IMR-90 (cell line): ENCODE data around the gene MYL4. TPM values are rescaled to one million over a fixed set of nuclear protein-coding genes. Genes with fewer than 3 reads are reported as not detected.

Experiments
- ATAC-seq: fragments of 200-7000 bp; cut with Tn5 transposase; 2 replicates; pipeline ENCODE4 v1.9.1; 2020; ENCODE audit warnings: low read depth, mild to moderate bottlenecking, moderate library complexity
- BruUV-seq: library from RNA; stranded (reverse); fragments of 400-500 nt; replicated peaks from 2 replicates; lab custom pipeline; 2021; lab: Mats Ljungman, UMichigan
- CTCF ChIA-PET: fragments of 300-600 bp; formaldehyde crosslinking; extraction: SDS; loops from one replicate; lab custom pipeline; 2021; ENCODE audit warnings: antibody characterized with exemption; lab: Yijun Ruan, JAX
- POLR2A ChIA-PET: fragments of 300-600 bp; sonication (Branson Sonifier 250); formaldehyde crosslinking; loops from one replicate; lab custom pipeline; 2022; ENCODE audit warnings: antibody characterized with exemption; ENCODE audit not compliant: unreplicated experiment; lab: Charles Lee
- DNase-seq: peaks from one replicate; pipeline ENCODE4 v3.0.0; 2013
- H2AFZ ChIP-seq: replicated peaks from 2 replicates; pipeline ENCODE3; 2013; ENCODE audit warnings: low read length, mild to moderate bottlenecking; ENCODE audit not compliant: poor library complexity
- H2AK5ac ChIP-seq: 2 replicates; pipeline ENCODE4 v1.6.1; 2013; ENCODE audit warnings: low read depth, low read length, inconsistent platforms
- H2AK9ac ChIP-seq: replicated peaks from 2 replicates; pipeline ENCODE3; 2013; ENCODE audit warnings: mild to moderate bottlenecking, low read depth, low read length, moderate library complexity; ENCODE audit not compliant: poor library complexity
- H2BK120ac ChIP-seq: 2 replicates; pipeline ENCODE4 v1.6.1; 2013; ENCODE audit warnings: low read depth, low read length, inconsistent platforms
- H2BK15ac ChIP-seq: 3 replicates; pipeline ENCODE4 v1.6.1; 2013; ENCODE audit warnings: low read depth, low read length, inconsistent platforms
- H2BK20ac ChIP-seq: 2 replicates; pipeline ENCODE4 v1.6.1; 2013; ENCODE audit warnings: low read depth, mild to moderate bottlenecking, inconsistent platforms, low read length, moderate library complexity
- H2BK5ac ChIP-seq: 2 replicates; pipeline ENCODE4 v1.6.1; 2013; ENCODE audit warnings: mild to moderate bottlenecking, low read depth, low read length, inconsistent platforms; ENCODE audit not compliant: poor library complexity, severe bottlenecking
- H3K14ac ChIP-seq: replicated peaks from 2 replicates; pipeline ENCODE4 v1.6.1; 2013; ENCODE audit warnings: low read depth, low read length, inconsistent platforms
- H3K18ac ChIP-seq: 2 replicates; pipeline ENCODE4 v1.6.1; 2013; ENCODE audit warnings: low read depth, low read length, control low read depth
- H3K23ac ChIP-seq: 2 replicates; pipeline ENCODE4 v1.6.1; 2013; ENCODE audit warnings: low read depth, low read length, inconsistent platforms
- H3K27ac ChIP-seq: 2 replicates; pipeline ENCODE4 v1.5.1; 2013; ENCODE audit warnings: mild to moderate bottlenecking, control low read depth, low read length; ENCODE audit not compliant: insufficient read depth
- H3K27me3 ChIP-seq: 2 replicates; pipeline ENCODE4 v1.6.1; 2013; ENCODE audit warnings: low read length; ENCODE audit not compliant: control insufficient read depth, insufficient read depth
- H3K36me3 ChIP-seq: 2 replicates; pipeline ENCODE4 v1.6.1; 2013; ENCODE audit warnings: low read length, mixed read lengths; ENCODE audit not compliant: control insufficient read depth, insufficient read depth
- H3K4ac ChIP-seq: 2 replicates; pipeline ENCODE4 v1.6.1; 2013; ENCODE audit warnings: low read depth, low read length, inconsistent platforms
- H3K4me1 ChIP-seq: 2 replicates; pipeline ENCODE4 v1.6.1; 2013; ENCODE audit warnings: low read length, mixed read lengths; ENCODE audit not compliant: control insufficient read depth, insufficient read depth
- H3K4me2 ChIP-seq: 2 replicates; pipeline ENCODE4 v1.6.1; 2013; ENCODE audit warnings: low read depth, mild to moderate bottlenecking, control low read depth, low read length, moderate library complexity
- H3K4me3 ChIP-seq: 2 replicates; pipeline ENCODE4 v1.5.1; 2013; ENCODE audit warnings: low read depth, mild to moderate bottlenecking, control low read depth, low read length, moderate library complexity; ENCODE audit not compliant: insufficient read depth
- H3K56ac ChIP-seq: 2 replicates; pipeline ENCODE4 v1.6.1; 2013; ENCODE audit warnings: low read length, inconsistent platforms; ENCODE audit not compliant: insufficient read depth; ENCODE audit errors: extremely low read depth
- H3K79me1 ChIP-seq, 2 experiments: 2 replicates each; pipeline ENCODE4 v1.6.1; 2013; ENCODE audit warnings: low read length in 2 of 2, inconsistent platforms in 1 of 2, low read depth in 1 of 2
- H3K9ac ChIP-seq: 2 replicates; pipeline ENCODE4 v1.6.1; 2013; ENCODE audit warnings: low read depth, low read length, control low read depth
- H3K9me1 ChIP-seq: 2 replicates; pipeline ENCODE4 v1.6.1; 2013; ENCODE audit warnings: low read length, inconsistent platforms; ENCODE audit not compliant: insufficient read depth
- H3K9me3 ChIP-seq: 2 replicates; pipeline ENCODE4 v1.6.1; 2013; ENCODE audit warnings: low read length; ENCODE audit not compliant: control insufficient read depth, insufficient read depth
- H4K20me1 ChIP-seq: 2 replicates; pipeline ENCODE4 v1.6.1; 2013; ENCODE audit warnings: low read length, inconsistent platforms; ENCODE audit not compliant: insufficient read depth
- H4K5ac ChIP-seq: 2 replicates; pipeline ENCODE4 v1.6.1; 2013; ENCODE audit warnings: mild to moderate bottlenecking, low read depth, low read length, control low read depth
- H4K8ac ChIP-seq, 2 experiments: 2 replicates each; pipeline ENCODE4 v1.6.1; 2013; ENCODE audit warnings: low read depth in 2 of 2, low read length in 2 of 2, control low read depth in 1 of 2, inconsistent platforms in 1 of 2
- H4K91ac ChIP-seq: 2 replicates; pipeline ENCODE4 v1.6.1; 2013; ENCODE audit warnings: low read depth, low read length, inconsistent platforms; ENCODE audit not compliant: insufficient read depth
- ELK1 ChIP-seq: fragments of 150-350 bp; IDR thresholded peaks from 2 replicates; pipeline ENCODE4 v1.6.1; 2016; ENCODE audit warnings: low read depth, mild to moderate bottlenecking, low read length, moderate library complexity, borderline replicate concordance
- MAFK ChIP-seq: IDR thresholded peaks from 2 replicates; pipeline ENCODE4 v1.6.1; 2012; ENCODE audit warnings: low read depth, low read length, improper control_type of control experiment
- POLR2A ChIP-seq: IDR thresholded peaks from 2 replicates; pipeline ENCODE4 v1.6.1; 2012; ENCODE audit warnings: mild to moderate bottlenecking, low read depth, low read length
- USF2 ChIP-seq: fragments of 150-350 bp; IDR thresholded peaks from 2 replicates; pipeline ENCODE4 v1.6.1; 2017; ENCODE audit warnings: mild to moderate bottlenecking, antibody characterized with exemption, low read length, low read depth
- WGBS, 2 experiments: methylation state at CpG; one replicate each; pipeline versions ENCODE4 v1.1.5 to v1.1.7; 2013; ENCODE audit warnings: missing lambda C conversion rate in 2 of 2; ENCODE audit not compliant: insufficient read length in 1 of 2; ENCODE audit errors: extremely low coverage in 2 of 2; 5-methylcytosine and 5-hydroxymethylcytosine counted together
- dilution Hi-C: fragments of 300-500 bp; cut with HindIII; formaldehyde crosslinking; loops from one replicate; pipeline ENCODE4 v1.14.3; 2018; ENCODE audit warnings: low sequenced_read_pairs; ENCODE audit not compliant: unreplicated experiment
- in situ Hi-C: fragments of 300-500 bp; cut with MboI; formaldehyde crosslinking; loops from 3 replicates; pipeline ENCODE4 v1.14.3; 2019; ENCODE audit warnings: low sequenced_read_pairs, inconsistent platforms, mixed read lengths
- intact Hi-C: fragments of 100-400 bp; cut with micrococcal nuclease; formaldehyde crosslinking; loops from 2 replicates; pipeline ENCODE4 v1.10.0; 2022
- polyA plus RNA-seq, 3 experiments: library from polyadenylated mRNA; depleted of rRNA; stranded (reverse); fragments of >200 nt; gene quantifications; 2 replicates each; pipeline ENCODE4 v1.2.3, GENCODE V29; 2012; ENCODE audit warnings: low replicate concordance in 1 of 3
- total RNA-seq: library from RNA; depleted of rRNA; stranded (reverse); fragments of >200 nt; gene quantifications from 2 replicates; pipeline ENCODE4 v1.2.3, GENCODE V29; 2012

The MYL4 gene
- total and polyA plus RNA-seq, 2 of the 4 experiments (the other 2 are of a cell fraction) = not detected

- Histone ChIP-seq H2BK5ac (no peak overlapping the region), H3K4ac (no peak overlapping the region), H3K56ac (no peak overlapping the region), H2AK9ac (no peak overlapping the region), H4K91ac (no peak overlapping the region), H4K5ac (no peak overlapping the region), H2AFZ (no peak overlapping the region), H3K4me2 (no peak overlapping the region), H3K18ac (no peak overlapping the region), H3K27me3 (no peaks in the 10 kb centered on the region), H2AK5ac (no peak overlapping the region), H3K36me3 (peaks cover 37% of the 10 kb centered on the region), H3K9me1 (peaks cover 4% of the 10 kb centered on the region; the same call in 1 of the 2 replicates), H2BK20ac (no peak overlapping the region), H4K20me1 (peaks cover 4% of the 10 kb centered on the region; the same call in 1 of the 2 replicates), H2BK120ac (no peak overlapping the region), H3K4me3 (no peak overlapping the region), H3K79me1 (peaks cover 24 to 40% of the 10 kb centered on the region in 2 experiments), H4K8ac (no peak overlapping the region), H2BK15ac (no peak overlapping the region), H3K9me3 (no peaks in the 10 kb centered on the region), H3K23ac (no peak overlapping the region), H3K9ac (no peak overlapping the region), H3K14ac (no peak overlapping the region), H3K27ac (no peak overlapping the region), H3K4me1 (no peaks in the 10 kb centered on the region)
- no TSS peak for BruUV-seq
- ChIA-PET CTCF (interaction anchor here (0.6 kb wide), 1 partner anchor 69 kb away, joined by 3 read pairs; no protein-coding TSS in a partner anchor), POLR2A (no interaction called here)
- intact Hi-C loops (loop anchor here (5.0 kb wide), 1 partner anchor 37 kb away; no protein-coding TSS in a partner anchor), dilution Hi-C loops (no loop called here), in situ Hi-C loops (loop anchor here (25.0 kb wide), 1 partner anchor 448 kb away; no protein-coding TSS in a partner anchor)
- 100% methylated on average over 1 of the region's 5 CpGs; no CpG with 5 or more reads in 1 of the 2 experiments for WGBS, 2 experiments
- no peak for TF ChIP-seq ELK1
- TF ChIP-seq USF2 = no peak
- TF ChIP-seq POLR2A = no peak
- TF ChIP-seq MAFK = no peak
- ATAC-seq (no peak), DNase-seq (no peak)
Observed at GRCh38 chr17:47164263-47164662, 44.9 kb upstream of the MYL4 start.
